ENCODE results near the gene ZNF383. TPM values are rescaled to one million over a fixed set of nuclear protein-coding genes. Genes with fewer than 3 reads are reported as not detected.

Gene ZNF383
- 19.4 and 25.6 TPM in 2 replicates for total RNA-seq (2011; cell fraction: chromatin; rRNA removed; ENCODE audit: low replicate concordance)
- total RNA-seq (2011; cell fraction: nucleolus; rRNA removed) = 20.1 and 22.2 TPM in 2 replicates
- 23.5 and 35.2 TPM in 2 replicates for total RNA-seq (2011; cell fraction: nucleoplasm; rRNA removed)
- total RNA-seq (2014; rRNA removed) = 3.5 and 4.9 TPM in 2 replicates
- total RNA-seq (2014; rRNA removed; fragmentation: Illumina TruSeq; extraction: Trizol) = 7.1 and 8.2 TPM in 2 replicates
- 4.3 and 5.6 TPM in 2 replicates for total RNA-seq (2015; rRNA removed; fragmentation: Illumina TruSeq; extraction: Trizol)
- 5.0 and 5.3 TPM in 2 replicates for total RNA-seq (2021)
- 5.6 and 6.1 TPM in 2 replicates for polyA plus RNA-seq (2011; rRNA removed)
- polyA plus RNA-seq (2011; cell fraction: cytosol; rRNA removed) = 1.4 and 2.6 TPM in 2 replicates
- polyA plus RNA-seq (2011; cell fraction: nucleus; rRNA removed) = 4.9 and 6.3 TPM in 2 replicates
- 3.1 and 3.6 TPM in 2 replicates for polyA plus RNA-seq (2012)
- polyA plus RNA-seq (2014; fragmentation: Illumina TruSeq; extraction: Trizol) = 4.2 and 4.6 TPM in 2 replicates
- polyA plus RNA-seq (2014; fragmentation: Nextera tagmentation; extraction: Ambion mirVana) = 1 to 10 TPM; 2.0 to 5.0 TPM
- polyA plus RNA-seq (2014; rRNA removed) = 4.4 and 6.2 TPM in 2 replicates
- 6.8 and 7.2 TPM in 2 replicates for polyA minus RNA-seq (2011; rRNA and poly(A)+ RNA removed)
- polyA minus RNA-seq (2011; cell fraction: cytosol; rRNA and poly(A)+ RNA removed) = 4.7 and 7.8 TPM in 2 replicates
- 5.9 and 11.8 TPM in 2 replicates for polyA minus RNA-seq (2011; cell fraction: nucleus; rRNA and poly(A)+ RNA removed)
- Bru-seq, nascent RNA = percentile 68 among the genes with signal in this experiment
- BruChase-seq, experiment 1, labeled RNA remaining after a 2-hour chase = percentile 74 among the genes with signal in this experiment
- BruChase-seq, experiment 2, labeled RNA remaining after a 6-hour chase = percentile 69 among the genes with signal in this experiment
- long read RNA-seq, experiment 1, partial matches to known transcripts = 0 of 9 reads
- long read RNA-seq, experiment 1, other reads (novel, unspliced or antisense) = 9 of 9 reads
- long read RNA-seq, experiment 2, partial matches to known transcripts = 0 of 3 reads
- long read RNA-seq, experiment 2, other reads (novel, unspliced or antisense) = 3 of 3 reads
- long read RNA-seq, experiment 3, partial matches to known transcripts = 0 of 2 reads
- long read RNA-seq, experiment 3, other reads (novel, unspliced or antisense) = 2 of 2 reads

DNA sequence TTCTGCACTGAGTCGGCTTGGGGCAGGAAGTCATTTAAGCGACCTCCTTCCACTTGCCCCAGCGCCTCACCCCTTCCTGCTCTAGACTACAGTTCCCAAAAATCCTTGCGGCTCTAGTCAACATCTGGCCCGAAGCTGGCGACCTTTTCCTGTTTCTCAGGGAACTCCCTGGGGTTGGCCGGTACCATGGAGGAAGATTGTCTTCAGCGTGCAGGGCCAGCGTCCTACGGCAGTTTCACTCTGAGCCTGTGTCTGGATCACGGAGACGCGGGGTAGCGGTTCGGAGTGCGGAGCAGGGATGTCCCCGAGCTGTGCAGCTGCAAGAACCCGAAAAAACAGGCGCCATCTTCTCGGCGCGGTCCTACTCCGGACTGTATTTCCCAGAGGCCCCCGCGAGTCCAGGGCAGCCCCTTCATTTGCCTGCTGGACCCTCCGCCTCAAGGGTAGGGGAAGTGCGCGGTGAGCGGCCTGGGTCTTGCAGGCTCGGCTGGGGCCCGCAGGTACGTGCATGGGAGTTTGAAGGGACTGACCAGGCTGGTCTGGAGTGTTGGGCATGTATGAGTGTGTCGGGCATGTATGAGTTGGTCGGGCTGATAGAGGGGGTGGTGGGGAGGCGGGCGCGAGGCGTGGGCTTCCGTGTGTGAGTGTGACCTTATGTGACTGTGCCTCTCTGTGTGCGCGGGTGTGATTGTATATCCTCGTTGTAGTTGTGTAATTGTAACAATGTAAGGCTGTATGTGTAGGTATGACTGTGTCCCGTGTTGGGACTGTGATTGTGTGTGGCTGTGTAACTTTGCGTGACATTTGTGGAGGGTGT is at the start of gene ZNF383:
ZNF383 (plus strand) TSS at position 440 of the 817 bp plus-strand sequence. CDS start 12,240 bp downstream, outside the sequence.
- ATAC-seq (peak; percentile 97), DNase-seq (ENCODE audit: extremely low read depth in 1 of 4, low spot score in 3 of 4) (peak; percentile 85 to 92 (median 86)), FAIRE-seq (peak; percentile 93)
- in situ Hi-C loops (cut with MboI) (no loop called here), intact Hi-C loops (cut with micrococcal nuclease) (no loop called here)
- peaks cover 16% of the 10 kb centered on the region for H3K79me2 ChIP-seq (ENCODE audit: control insufficient read depth, insufficient read depth, low read length)
- H3K27ac ChIP-seq (ENCODE audit: extremely low read depth, low read depth, low read length) = peak within 1 kb of the TSS; percentile 84
- H3K9me1 ChIP-seq (ENCODE audit: control insufficient read depth, insufficient read depth, low read length) = no peaks in the 10 kb centered on the region
- H3K4me2 ChIP-seq (ENCODE audit: insufficient read depth, low read length) = peak within 1 kb of the TSS; percentile 99
- no TSS peak for BruUV-seq (replicated peaks)
- H2AFZ ChIP-seq (ENCODE audit: low read depth, low read length) = peak within 1 kb of the TSS; percentile 94
- WGBS (ENCODE audit: insufficient coverage, low coverage, missing lambda C conversion rate) = 0% methylated on average over 36 of the region's 44 CpGs
- H3K9me3 ChIP-seq (replicated peaks; ENCODE audit: control insufficient read depth, insufficient read depth, low read depth, low read length) = no peaks in the 10 kb centered on the region
- H3K4me1 ChIP-seq (replicated peaks in 1 of 2; ENCODE audit: control insufficient read depth in 2 of 2, insufficient read depth in 2 of 2, low read length in 2 of 2) = peaks cover 0 to 9% of the 10 kb centered on the region in 2 experiments; a peak in 3 of 5 replicates
- POLR2A ChIA-PET = interaction anchor here (0.8 to 1.6 kb wide), 5 partner anchors 9 to 1003 kb away, joined by 3 to 6 read pairs (median 5); partner anchors contain the start of genes ZNF146, ZNF540, ZNF565 and ZNF571
- CTCF ChIA-PET (ENCODE audit: low intra/inter-chr PET ratio) = no interaction called here
- peak within 1 kb of the TSS; percentile 83 to 93 for H3K9ac ChIP-seq (ENCODE audit: insufficient read depth in 1 of 2, low read depth in 2 of 2, low read length in 2 of 2)
- peak within 1 kb of the TSS; percentile 61 for H3K4me3 ChIP-seq
- H3K27me3 ChIP-seq (ENCODE audit: control insufficient read depth in 2 of 2, insufficient read depth in 2 of 2, low read length in 2 of 2) = no peaks in the 10 kb centered on the region
- peaks cover 9% of the 10 kb centered on the region; the same call in 2 of the 3 replicates for H3K36me3 ChIP-seq (ENCODE audit: control insufficient read depth, insufficient read depth, low read length)
- no peaks in the 10 kb centered on the region for H4K20me1 ChIP-seq (replicated peaks; ENCODE audit: control insufficient read depth, insufficient read depth, low read length)
- TF ChIP-seq BRD9 (IDR thresholded peaks at IDR 0.05; ENCODE audit: low read depth, partially characterized antibody) = no peak
- TF ChIP-seq SPI1 (IDR thresholded peaks at IDR 0.05; ENCODE audit: borderline replicate concordance, low read depth, low read length) = peak; percentile 82
- no peak for TF ChIP-seq MTF1 (CRISPR knock-in tag; IDR thresholded peaks at IDR 0.05; ENCODE audit: borderline replicate concordance)
- no peak for TF ChIP-seq ZNF133 (CRISPR knock-in tag; IDR thresholded peaks at IDR 0.05)
- no peak for TF ChIP-seq TEAD4 (IDR thresholded peaks at IDR 0.05; ENCODE audit: low read length)
- no peak for TF ChIP-seq TEAD4 (CRISPR knock-in tag; IDR thresholded peaks at IDR 0.05; ENCODE audit: borderline replicate concordance)
- TF ChIP-seq, protein P1, sequence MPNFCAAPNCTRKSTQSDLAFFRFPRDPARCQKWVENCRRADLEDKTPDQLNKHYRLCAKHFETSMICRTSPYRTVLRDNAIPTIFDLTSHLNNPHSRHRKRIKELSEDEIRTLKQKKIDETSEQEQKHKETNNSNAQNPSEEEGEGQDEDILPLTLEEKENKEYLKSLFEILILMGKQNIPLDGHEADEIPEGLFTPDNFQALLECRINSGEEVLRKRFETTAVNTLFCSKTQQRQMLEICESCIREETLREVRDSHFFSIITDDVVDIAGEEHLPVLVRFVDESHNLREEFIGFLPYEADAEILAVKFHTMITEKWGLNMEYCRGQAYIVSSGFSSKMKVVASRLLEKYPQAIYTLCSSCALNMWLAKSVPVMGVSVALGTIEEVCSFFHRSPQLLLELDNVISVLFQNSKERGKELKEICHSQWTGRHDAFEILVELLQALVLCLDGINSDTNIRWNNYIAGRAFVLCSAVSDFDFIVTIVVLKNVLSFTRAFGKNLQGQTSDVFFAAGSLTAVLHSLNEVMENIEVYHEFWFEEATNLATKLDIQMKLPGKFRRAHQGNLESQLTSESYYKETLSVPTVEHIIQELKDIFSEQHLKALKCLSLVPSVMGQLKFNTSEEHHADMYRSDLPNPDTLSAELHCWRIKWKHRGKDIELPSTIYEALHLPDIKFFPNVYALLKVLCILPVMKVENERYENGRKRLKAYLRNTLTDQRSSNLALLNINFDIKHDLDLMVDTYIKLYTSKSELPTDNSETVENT (CRISPR knock-in tag; IDR thresholded peaks at IDR 0.05) = peak; percentile 40; the same call in 1 of the 2 replicates
- no peak for TF ChIP-seq ZNF696 (CRISPR knock-in tag; conservative IDR thresholded peaks at IDR 0.05)
- TF ChIP-seq EWSR1 (IDR thresholded peaks at IDR 0.05; ENCODE audit: borderline replicate concordance, low read depth, partially characterized antibody) = no peak
- no peak for TF ChIP-seq ZFP36 (IDR thresholded peaks at IDR 0.05; ENCODE audit: low read depth, low read length, partially characterized antibody)
- TF ChIP-seq CEBPB (tag; IDR thresholded peaks at IDR 0.05) = no peak
- TF ChIP-seq LARP7 (IDR thresholded peaks at IDR 0.05) = peak; percentile 60; the same call in 1 of the 2 replicates
- TF ChIP-seq HOXB6 (CRISPR knock-in tag; IDR thresholded peaks at IDR 0.05; ENCODE audit: borderline replicate concordance) = no peak
- TF ChIP-seq PRMT5 (CRISPR knock-in tag; IDR thresholded peaks at IDR 0.05) = no peak
- 0 out of 2 replicates have a peak, but pooled peaks have one; percentile 50 for TF ChIP-seq ARID1B (IDR thresholded peaks at IDR 0.05)
- TF ChIP-seq RBM39 (optimal IDR thresholded peaks at IDR 0.05; ENCODE audit: low read depth, low read length) = peak; percentile 68
